GM21528 (cell line): Measurements from ENCODE around the gene MRPL49.

Source experiments
- ATAC-seq: cut with Tn5 transposase; IDR thresholded peaks from one replicate; pipeline ENCODE4 v1.9.1; 2021; ENCODE audit warnings: mild to moderate bottlenecking, moderate library complexity; ENCODE audit not compliant: unreplicated experiment, low FRiP score

Gene MRPL49

DNA sequence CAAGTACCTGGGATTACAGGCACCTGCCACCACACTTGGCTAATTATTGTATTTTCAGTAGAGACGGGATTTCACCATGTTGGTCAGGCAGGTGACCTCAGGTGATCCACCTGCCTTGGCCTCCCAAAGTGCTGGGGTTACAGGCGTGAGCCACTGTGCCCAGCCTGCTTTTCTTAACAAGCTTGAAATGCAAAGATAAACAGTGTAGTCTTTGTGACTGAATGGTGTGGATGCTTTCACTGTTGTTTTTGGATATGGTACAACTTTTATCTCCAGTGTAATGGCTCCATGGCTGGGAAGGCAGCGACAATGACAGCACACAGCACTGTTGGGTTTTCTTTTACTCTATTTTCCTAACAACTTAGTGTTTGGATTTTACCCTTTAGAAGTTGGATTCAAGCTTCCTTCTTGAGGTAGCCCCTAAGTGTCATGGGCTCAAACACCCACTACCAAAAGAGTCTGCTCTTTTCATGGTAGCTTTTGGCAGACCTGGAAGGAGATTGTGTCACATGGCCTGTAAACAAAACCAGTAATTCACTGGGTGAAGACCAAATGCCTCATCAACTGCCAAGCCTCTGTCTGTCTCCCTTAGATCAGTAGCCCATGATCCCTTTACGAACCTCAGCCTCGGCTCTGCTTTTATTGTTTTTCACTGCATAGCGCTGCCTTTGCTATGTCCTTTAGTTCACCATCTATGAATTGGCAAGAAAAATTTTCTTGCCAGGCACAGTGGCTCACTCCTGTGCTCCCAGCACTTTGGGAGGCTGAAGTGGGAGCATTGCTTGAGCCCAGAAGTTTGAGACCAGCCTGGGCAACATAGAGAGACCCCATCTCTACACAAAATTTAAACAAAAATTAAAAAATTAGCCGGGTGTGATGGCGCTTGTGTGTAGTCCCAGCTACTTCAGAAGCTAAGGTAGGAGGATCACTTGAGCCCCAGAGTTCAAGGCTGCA is 19.7 kb upstream of the MRPL49 start:
- no peak for ATAC-seq

DNA sequence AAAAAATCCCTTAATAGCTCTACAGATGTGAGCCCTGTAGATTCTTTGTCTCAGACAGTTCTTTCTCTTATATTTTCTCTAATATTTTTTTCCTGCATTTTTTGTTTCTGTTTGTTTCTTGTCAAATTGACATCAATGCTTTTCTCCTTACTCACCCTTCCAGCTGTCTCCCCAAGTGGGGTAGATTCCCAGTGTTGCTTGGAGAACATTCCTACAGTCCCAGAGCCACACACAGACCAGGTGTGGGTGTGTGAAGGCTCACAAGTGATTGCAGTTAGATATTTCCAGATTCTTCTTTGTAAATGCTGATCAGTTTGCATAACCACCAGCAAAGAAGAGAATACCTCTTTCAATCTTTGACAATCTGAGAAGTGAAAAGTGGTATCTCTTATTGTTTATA is 18.6 kb upstream of the MRPL49 start:
- no peak for ATAC-seq

DNA sequence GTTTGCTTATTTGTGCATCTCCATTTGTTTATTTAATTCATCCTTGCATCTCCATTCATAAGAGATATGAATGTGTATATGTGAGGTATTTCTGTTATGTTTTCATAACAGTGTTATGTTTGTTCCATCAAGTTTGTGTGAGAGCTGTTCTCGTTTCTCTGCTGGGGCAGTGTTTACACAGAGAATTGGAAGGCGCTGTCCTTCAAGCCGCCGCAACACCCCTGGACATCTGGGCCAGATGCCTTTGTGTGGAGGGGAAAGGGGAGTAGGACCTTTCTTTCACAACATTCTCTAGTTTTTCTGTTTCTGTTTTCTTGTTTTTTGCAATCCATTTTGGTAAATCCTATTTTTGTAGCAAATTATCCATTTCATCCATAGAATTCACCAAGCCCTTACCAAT is 17.5 kb upstream of the MRPL49 start:
- ATAC-seq: no peak

DNA sequence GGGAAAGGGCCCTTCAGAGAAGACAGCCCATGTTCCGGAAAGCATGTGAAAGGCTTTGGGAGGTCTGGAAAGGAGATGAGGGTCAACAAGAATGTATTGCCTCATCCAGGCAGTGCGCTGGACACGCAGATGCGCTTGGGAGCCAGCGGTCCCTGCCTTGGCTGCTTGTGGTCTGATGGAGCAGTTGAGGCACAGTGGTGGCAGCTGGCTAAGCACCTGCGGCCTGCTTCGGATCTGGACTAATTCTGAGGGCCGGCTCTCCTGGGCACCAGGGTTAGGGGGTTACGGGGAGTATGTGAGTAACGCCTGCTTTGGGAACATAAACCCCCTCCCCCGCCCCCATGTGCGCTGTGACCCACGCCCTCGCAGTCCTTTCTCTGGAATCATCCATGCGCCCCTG is 15.0 kb upstream of the MRPL49 start:
- ATAC-seq: no peak

DNA sequence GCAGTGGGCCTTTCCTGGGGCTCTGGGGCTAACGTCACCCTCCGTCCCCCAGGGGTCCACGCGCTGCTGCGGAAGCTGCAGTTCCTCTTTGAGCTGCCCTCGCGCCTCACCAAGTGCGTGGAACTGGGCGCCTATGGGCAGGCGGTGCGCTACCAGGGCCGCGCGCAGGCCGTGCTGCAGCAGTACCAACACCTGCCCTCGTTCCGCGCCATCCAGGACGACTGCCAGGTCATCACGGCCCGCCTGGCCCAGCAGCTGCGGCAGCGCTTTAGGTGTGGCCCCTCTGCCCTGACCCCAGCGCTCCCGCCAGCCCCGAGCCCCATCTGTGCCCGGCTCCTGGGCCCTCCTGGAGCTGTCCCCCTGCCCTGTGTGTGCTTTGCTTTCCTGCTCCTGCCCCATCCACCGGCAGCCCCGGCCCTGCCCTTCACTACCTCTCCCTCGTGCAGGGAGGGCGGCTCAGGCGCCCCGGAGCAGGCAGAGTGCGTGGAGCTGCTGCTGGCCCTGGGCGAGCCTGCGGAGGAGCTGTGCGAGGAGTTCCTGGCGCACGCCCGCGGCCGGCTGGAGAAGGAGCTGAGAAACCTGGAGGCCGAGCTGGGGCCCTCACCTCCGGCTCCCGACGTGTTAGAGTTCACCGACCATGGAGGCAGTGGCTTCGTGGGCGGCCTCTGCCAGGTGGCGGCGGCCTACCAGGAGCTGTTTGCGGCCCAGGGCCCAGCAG is 14.2 kb upstream of the MRPL49 start:
- ATAC-seq: no peak

DNA sequence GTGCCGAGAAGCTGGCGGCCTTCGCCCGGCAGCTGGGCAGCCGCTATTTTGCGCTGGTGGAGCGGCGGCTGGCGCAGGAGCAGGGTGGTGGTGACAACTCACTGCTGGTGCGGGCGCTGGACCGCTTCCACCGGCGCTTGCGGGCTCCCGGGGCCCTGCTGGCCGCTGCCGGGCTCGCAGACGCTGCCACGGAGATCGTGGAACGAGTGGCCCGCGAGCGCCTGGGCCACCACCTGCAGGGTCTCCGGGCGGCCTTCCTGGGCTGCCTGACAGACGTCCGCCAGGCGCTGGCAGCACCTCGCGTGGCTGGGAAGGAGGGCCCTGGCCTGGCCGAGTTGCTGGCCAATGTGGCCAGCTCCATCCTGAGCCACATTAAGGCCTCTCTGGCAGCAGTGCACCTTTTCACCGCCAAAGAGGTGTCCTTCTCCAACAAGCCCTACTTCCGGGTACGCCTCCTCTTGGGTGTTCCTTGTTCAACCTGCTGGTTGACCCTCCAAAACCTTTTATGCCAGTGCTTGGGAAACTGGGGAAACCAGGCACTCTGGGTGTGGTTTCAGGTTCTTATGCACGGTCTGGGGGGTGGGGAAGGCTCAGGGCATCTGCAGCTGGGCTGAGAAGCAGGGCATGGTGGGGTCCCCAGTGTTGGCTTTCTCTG is 13.5 kb upstream of the MRPL49 start:
- ATAC-seq: no peak

DNA sequence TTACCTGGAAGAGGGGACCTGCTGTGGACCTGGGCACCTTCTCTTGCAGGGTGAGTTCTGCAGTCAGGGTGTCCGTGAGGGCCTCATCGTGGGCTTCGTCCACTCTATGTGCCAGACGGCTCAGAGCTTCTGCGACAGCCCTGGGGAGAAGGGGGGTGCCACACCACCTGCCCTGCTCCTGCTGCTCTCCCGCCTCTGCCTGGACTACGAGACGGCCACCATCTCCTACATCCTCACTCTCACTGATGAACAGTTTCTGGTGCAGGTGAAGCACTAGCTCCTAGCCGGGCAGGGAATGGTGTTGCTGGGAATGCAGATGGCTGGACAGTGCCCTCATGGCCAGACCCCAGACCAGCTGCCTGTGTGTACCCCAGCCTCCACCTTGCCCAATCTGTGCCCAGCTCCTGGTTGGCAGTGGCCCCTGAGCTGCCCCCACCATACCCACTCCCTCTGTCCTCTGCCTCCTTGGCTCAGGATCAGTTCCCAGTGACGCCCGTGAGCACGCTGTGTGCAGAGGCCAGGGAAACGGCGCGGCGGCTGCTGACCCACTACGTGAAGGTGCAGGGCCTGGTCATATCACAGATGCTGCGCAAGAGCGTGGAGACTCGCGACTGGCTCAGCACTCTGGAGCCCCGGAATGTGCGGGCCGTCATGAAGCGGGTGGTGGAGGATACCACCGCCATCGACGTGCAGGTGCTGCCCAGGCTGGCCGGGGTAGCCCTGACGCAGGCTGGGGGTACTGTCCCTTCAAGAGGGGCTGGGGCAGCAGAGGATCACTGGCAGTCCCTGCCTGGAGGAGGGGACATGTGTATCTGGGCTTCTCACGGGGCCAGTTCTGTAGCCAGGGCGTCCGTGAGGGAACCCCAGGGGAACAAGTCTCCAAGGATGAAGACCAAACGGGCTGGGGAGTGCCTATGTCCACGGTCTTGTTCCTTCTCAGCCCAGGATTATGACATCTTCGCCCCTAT is 12.6 kb upstream of the MRPL49 start:
- no peak for ATAC-seq

DNA sequence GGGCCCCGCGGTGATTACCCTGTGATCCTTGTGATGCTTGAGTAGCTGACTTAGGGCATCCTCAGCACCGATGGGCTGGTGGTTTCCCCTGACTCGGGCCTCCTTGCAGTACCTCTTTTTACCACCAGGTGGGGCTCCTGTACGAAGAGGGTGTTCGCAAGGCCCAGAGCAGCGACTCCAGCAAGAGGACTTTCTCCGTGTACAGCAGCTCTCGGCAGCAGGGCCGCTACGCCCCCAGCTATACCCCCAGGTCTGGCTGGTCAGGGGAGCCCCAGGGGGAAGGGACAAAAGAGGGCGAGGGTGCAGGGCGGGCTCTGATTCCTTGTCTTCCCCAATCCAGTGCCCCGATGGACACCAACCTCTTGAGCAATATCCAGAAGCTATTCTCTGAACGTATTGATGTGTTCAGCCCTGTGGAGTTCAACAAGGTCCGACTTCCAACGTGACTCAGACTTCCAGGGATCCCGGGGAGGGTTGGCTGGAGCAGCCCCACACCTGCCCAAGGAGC is 11.7 kb upstream of the MRPL49 start:
- no peak for ATAC-seq

DNA sequence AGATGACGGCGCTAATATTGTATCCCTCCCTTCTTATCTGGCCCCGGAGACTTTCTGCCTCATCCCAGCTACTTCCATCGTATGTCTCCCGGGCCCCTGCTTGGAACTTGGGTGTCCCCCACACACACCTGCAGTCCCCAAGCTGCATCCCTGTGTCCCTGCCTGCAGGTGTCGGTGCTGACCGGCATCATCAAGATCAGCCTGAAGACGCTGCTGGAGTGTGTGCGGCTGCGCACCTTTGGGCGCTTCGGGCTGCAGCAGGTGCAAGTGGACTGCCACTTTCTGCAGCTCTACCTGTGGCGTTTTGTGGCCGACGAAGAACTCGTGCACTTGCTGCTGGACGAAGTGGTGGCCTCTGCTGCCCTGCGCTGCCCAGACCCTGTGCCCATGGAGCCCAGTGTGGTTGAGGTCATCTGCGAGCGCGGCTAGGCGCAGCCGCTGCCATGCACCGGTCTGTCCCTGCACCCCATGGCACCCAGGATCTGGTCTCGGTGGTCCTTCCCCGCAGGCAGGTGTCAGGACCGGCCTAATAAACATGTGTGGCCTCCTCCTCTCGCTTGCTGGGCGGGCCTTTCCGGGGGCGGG is 10.9 kb upstream of the MRPL49 start:
- ATAC-seq: no peak

DNA sequence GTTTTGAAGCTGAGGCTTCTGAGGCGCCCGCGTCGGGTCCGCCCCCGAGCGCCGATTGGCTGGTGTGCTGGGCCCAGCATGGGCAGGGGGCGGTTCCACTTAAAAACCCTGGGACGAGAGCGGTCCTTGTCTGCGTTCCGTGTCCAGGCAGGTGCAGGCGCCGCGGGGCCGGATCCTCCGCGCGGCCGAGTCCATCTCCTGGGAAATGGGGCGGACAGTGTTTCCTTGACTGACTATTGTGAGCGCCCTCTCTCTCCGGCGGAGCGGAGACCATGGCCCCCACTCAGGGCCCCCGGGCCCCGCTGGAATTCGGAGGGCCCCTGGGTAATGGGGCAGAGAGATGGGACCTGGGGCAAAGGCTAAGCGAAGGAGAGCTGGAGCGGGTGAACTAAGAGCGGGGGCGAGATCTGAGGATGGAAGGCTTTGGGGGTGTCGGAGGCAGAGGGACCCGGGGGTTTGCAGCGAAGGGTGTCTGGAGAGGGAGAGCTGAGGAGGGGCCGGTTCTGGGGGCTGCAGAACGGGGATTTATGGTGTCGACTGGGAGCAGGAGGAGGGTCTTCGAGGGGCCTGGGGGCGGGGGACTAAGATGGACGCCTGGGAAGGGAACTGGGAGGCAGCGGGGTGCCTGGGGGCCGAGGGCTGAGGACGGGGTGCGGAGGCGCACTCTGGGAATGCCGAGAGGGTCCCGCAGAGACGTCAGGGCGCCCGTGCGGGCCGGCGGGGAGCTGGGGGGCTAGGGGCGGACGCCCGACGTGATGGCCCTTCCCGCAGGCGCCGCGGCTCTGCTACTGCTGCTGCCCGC is 10.2 kb upstream of the MRPL49 start, which contains the start of gene TM7SF2:
Gene TM7SF2 (plus strand): TSS at position 129 of the 802 bp plus-strand sequence. CDS start 144 bp downstream, at position 273.
- peak; percentile 34 for ATAC-seq

DNA sequence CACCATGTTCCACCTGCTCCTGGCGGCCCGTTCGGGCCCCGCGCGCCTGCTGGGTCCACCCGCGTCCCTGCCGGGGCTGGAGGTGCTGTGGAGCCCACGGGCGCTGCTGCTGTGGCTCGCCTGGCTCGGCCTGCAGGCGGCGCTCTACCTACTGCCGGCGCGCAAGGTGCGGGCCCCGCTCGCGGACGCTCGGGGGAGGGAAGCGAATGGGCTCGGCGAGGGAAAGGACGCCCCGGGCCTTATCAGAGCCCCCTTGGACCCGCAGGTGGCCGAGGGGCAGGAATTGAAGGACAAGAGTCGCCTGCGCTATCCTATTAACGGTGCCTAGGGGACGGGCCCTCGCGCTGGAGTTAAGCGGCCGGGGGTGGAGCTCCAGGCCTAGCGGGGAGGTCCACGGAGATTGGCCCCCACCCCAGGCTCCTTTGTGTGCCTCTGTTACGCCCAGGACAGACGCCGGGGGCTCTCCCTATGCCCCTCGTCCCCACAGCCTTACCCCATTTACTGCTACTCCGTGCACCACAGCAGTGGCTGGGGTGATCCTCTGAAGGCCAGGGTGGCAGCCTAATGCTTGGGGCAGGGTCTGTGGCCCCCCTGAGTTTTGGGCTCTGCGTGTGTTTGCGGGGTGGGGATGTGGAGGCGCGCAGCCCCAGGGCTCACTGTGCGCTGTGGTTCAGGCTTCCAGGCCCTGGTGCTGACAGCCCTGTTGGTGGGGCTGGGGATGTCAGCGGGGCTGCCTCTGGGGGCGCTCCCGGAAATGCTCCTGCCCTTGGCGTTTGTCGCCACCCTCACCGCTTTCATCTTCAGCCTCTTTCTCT is 9.4 kb upstream of the MRPL49 start:
- ATAC-seq: no peak

DNA sequence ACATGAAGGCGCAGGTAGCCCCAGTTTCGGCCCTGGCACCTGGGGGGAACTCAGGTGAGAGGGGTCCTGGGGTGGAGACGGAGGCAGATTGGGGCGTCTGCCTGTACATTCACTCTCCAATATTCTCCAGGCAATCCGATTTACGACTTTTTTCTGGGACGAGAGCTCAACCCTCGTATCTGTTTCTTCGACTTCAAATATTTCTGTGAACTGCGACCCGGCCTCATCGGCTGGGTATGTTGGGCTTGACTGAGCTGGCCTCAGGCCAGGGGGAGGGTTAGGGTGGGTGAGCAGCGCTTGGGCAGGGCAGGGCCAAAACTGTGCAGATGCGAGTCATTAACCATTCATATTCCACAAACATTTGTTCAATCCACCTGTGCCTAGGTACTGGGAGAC is 8.8 kb upstream of the MRPL49 start:
- ATAC-seq: no peak

DNA sequence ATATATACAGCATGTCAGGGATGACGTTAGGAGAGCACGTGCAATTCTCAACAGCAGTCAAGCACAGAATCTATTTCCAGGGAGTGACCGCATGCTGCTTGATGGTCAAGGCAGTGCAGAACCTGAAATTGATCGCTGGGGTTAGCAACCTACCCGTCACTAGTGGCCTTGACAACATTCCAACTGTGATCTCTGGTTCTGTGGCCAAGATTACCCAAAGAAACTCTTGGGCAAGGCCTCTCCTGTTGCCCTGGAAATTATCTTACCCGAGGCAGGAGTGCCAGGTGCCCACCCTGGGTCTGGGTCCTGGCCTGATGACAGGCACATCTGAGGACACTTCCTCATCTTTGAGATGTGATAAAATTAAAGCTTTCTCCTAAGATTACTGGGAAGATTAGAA is 8.3 kb upstream of the MRPL49 start:
- no peak for ATAC-seq

DNA sequence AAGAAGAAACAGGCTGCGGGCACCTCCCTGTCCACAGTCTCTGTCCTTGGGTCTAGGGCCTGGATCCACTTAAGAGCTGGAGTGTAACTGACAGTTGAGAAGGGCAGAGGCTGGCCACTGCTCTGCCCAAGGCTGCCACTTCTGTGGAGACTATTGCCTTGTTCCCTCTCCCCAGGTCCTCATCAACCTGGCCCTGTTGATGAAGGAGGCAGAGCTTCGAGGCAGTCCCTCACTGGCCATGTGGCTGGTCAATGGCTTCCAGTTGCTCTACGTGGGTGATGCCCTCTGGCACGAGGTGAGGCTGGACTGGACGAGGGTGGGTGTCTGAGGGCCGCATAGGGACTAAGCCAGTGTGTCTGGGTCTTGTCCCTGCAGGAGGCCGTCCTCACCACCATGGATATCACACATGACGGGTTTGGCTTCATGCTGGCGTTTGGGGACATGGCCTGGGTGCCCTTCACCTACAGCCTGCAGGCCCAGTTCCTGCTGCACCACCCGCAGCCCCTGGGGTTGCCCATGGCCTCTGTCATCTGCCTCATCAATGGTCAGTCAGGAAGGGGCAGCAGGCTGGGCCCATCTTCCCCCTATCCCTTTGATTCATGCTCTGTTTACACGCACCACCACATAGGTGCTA is 7.5 kb upstream of the MRPL49 start:
- ATAC-seq: no peak

DNA sequence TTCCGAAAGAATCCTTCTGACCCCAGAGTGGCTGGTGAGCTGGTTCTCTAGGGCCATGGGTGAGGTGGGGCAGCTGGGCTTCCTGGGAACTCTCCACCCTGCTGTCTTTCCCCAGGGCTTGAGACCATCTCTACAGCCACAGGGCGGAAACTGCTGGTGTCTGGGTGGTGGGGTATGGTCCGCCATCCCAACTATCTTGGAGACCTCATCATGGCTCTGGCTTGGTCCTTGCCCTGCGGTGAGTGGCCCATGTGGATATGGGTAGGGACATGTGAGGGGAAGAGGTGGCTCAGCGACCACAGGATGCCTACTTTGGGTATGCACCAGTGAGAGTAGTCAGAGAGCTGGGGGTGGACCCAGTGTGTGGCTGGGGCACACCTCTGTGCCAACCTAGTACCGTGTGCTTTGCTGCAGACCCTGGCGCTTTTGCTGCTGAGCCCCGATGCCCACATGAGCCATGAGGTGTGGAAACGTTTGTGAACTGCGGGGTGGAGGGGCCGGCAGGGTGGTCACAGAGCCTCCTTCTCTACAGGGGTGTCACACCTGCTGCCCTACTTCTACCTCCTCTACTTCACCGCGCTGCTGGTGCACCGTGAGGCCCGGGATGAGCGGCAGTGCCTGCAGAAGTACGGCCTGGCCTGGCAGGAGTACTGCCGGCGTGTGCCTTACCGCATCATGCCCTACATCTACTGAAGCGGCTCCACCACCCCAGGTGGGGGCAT is 6.6 kb upstream of the MRPL49 start:
- no peak for ATAC-seq

DNA sequence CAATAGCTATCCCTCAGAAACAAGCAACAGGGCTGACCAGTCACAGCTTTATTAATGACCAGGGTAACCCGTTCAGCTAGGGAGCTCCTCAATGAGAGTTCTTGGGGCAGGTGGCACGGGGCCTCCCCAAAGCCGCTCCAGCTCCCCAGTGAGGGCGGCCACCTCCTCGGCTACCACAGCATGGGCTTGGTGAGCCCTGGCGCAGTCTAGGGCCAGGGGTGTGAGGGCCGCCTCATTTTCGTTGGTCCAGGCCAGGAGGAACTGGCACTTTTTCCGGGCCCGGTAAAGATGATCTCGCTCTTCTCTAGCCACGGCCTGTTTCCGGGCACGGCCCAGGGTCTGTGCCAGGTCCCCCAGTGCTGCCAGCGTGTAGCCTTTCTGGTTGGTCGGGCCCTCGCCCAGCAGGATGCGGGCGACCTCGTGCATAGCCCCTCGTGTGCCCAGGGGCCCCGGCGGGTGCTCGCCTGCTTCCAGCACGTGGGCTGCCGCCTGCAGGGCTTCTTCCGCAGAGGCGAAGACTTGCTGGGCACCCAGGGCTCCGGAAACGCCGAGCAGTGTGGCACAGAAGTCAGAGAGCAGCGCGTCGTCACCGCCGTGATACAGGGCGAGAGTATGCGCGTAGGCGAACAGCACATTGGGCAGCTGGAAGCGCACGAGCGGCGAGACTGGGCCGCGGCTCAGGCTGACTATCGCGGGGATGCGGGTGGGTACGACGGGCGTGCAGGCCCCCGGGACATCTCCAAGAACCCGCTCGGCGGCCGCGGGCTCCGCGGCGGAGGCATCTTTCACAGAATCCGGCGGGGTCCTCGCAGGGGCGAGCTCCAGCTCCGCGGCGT is 5.5 kb upstream of the MRPL49 start:
- peak; percentile 3 for ATAC-seq
